GM21723 (cell line): ENCODE data around the gene SLC1A5.
"Not testable (repeated sequence)": the region's sequence is repeated elsewhere in the genome, so short reads cannot be mapped to it uniquely, and the experiment has no call there.

Experiments
- ATAC-seq: cut with Tn5 transposase; IDR thresholded peaks from one replicate; pipeline ENCODE4 v1.9.1; 2021; ENCODE audit warnings: mild to moderate bottlenecking, moderate library complexity; ENCODE audit not compliant: unreplicated experiment

The SLC1A5 gene

GRCh38 chr19:46802152-46802551 lies 13.8 kb upstream of the SLC1A5 start:
- no peak for ATAC-seq

DNA sequence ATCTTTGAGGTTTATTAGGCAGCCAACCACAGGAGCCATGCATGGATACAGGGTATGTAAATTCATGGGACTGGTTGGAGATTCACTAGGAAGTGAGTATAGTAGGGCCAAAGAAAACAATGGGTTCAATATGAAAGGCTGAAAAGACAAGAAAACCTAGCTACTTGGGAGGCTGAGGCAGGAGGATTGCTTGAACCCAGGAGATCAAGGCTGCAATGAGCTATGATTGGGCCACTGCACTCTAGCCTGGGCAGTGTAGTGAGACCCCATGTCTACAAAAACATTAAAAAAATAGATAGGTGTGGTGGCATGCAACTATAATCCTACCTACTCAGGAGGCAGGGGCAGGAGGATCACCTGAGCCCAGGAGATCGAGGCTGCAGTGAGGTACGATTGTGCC lies 10.3 kb upstream of the SLC1A5 start:
- no peak for ATAC-seq

DNA sequence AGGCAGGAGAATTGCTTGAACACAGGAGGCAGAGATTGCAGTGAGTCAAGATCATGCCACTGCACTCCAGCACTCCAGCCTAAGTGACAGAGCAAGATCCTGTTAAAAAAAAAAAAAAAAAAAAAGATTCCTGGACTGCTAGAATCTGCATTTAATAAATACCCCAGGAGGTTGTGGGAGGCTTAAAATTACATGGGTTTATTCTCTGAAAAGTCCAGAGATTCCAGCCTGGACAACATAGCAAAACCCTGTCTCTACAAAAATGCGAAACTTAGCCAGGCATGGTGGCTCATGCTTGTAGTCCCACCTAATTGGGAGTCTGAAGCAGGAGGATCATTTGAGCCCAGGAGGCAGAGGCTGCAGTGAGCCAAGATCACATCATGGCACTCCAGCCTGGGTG lies 9.5 kb upstream of the SLC1A5 start:
- ATAC-seq = no peak

GRCh38 chr19:46791944-46792343 lies 3.5 kb upstream of the SLC1A5 start:
- ATAC-seq = no peak

GRCh38 chr19:46789371-46789770 lies 977 bp upstream of the SLC1A5 start:
- ATAC-seq = no peak

GRCh38 chr19:46788968-46789338 lies 559 bp upstream of the SLC1A5 start:
- ATAC-seq = no peak

- ATAC-seq = no peak
Measured at GRCh38 chr19:46787331-46788261, 798 bp downstream of the SLC1A5 start.

DNA sequence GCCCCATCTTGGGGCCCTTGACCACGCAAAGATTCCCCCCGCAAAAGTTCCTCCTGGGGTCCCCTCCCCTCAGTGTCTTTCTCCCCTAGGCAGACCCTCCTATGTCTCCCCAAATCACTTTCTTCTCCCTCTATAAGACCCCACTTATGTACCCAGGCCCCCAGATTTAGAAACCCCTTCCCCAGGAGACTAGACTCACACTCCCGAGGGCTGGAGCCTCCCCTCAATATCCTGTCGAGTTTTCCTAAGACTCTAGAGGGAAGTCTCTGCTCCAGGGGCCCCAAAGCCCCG lies 1.4 kb downstream of the SLC1A5 start:
- ATAC-seq = no peak

GRCh38 chr19:46786236-46787039 lies 2.0 kb downstream of the SLC1A5 start:
- no peak for ATAC-seq

DNA sequence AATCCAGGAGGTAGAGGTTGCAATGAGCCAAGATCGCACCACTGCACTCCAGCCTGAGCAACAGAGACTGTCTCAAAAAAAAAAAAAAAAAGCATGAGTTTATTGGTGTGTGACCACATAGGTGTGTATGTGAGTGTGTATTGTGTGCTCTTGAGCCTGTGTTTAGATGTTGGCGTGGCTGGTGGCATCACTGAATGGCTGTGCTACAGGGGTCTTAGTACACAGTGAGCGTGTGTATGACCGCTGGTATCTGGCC lies 2.5 kb downstream of the SLC1A5 start:
- no peak for ATAC-seq

DNA sequence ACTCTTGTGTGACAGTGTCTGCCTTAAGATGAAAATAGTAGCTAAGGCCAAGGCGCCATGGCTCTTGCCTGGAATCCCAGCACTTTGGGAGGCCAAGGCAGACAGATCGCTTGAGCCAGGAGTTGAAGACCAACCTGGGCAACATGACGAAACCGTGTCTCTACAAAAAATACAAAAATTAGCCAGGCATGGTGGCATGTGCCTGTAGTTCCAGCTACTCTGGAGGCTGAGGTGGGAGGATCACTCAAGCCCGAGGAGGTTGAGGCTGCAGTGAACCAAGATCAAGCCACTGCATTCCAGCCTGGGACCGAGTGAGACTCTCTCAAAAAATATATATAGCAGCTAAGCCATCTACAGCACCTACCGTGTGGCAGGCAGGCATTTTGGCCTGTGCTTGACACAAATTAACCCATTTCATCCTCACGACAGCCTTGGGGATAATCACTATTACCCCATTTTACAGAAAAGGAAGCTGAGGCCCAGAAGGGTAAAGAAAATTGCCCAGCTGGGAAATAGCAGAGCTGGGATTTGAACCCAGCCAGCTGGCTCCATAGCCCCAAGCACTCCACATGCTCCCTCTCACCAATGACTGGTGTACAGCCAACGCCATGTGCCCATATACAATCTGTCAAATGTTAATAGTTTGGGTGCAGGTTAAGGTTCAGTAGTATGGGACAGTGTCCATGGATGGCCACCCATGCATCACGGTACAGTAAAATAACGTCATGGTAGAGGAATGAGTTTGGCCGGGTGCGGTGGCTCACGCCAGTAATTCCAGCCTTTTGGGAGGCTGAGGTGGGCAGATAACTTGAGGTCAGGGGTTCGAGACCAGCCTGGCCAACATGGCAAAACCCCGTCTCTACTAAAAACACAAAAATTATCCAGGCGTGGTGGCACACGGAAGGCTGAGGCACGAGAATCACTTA lies 3.1 kb downstream of the SLC1A5 start:
- no peak for ATAC-seq

GRCh38 chr19:46784262-46785053 lies 3.9 kb downstream of the SLC1A5 start:
- ATAC-seq = peak; percentile 46

GRCh38 chr19:46783670-46784069 lies 4.7 kb downstream of the SLC1A5 start:
- ATAC-seq = no peak

DNA sequence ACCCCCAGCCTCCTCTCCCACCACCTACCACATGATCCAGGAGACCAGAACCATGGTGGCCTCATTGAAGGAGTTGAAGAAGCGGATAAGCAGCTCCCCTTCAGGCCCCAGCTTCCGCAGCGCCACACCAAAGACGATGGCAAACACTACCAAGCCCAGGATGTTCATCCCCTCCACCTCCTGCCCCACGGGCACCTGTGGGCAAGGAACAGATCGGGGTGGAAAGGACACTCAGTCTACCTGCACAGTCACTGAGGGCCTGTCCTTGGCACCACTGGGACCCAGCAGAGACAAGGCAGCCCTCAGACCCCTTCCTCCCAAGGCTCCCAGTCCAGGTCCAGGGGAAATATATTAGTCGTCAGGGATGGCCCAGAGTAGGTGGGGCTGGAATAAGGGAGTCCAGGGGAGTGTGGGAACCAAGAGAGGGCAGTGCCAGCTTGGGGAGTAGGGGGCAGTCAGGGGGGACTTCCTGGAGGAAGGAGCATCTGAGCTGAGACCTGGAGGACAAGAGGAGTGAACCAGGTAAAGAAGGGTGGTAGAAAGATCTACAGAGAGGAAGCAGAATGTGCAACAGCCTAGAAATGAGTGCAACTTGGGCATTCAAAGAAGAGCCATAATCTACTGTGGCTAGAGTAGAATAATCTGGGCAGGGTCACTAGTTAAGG lies 5.9 kb downstream of the SLC1A5 start:
- no peak for ATAC-seq

DNA sequence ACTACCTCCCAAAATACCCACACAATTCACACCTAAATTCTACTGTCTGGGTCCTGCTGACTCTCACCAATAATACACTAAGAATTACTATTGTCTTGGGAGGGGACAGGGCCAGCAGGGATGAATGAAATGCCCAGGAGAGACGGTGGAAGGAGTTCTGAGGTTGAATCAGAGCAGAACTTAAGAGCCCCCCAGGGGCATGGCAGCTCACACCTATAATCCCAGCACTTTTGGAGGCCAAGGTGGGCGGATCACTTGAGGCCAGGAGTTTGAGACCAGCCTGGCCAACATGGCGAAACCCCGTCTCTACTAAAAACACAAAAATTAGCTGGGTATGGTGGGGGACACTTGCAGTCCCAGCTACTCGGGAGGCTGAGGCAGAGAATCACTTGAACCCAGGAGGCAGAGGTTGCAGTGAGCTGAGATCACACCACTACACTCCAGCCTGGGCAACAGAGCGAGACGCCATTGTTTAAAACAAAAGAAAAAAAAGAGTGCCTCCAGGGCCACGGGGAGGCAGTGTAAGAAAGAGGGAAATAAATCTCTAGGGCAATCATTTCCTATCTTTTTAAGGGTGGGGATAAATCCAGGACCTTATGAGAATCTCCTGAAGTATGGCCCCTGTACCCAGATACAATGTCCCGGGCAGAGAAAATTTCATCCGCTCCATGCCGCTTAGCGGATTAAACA lies 10.3 kb downstream of the SLC1A5 start:
- not testable (repeated sequence) for ATAC-seq

GRCh38 chr19:46776927-46777911 lies 11.2 kb downstream of the SLC1A5 start:
- ATAC-seq = no peak

GRCh38 chr19:46775642-46776258 lies 12.6 kb downstream of the SLC1A5 start:
- ATAC-seq = no peak

DNA sequence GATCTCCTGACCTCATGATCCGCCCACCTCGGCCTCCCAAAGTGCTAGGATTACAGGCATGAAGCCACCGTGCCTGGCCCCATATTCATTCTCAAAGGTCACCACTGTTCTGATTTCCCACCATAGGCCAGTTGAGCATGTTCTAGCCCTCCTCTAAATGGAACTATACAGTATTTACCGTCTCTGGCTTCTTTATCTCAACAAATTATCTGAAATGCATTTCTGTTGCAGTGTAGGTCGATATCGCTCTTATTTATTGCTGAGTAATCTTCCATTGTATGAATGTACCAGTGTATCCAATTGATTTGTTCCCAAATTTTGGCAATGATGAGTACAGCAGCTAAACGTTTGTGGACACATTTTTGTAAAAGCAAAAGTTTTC lies 15.4 kb downstream of the SLC1A5 start:
- ATAC-seq = no peak
